Subcutaneous adipose tissue (tissue), 4 donors: ENCODE measurements around the gene HYAL3. TPM values are rescaled to one million over a fixed set of nuclear protein-coding genes. Genes with fewer than 3 reads are reported as not detected.

ENCODE experiments used
- CTCF ChIP-seq: fragments of 450-650 bp; IDR thresholded peaks from one replicate; pipeline ENCODE4 v1.5.1; 2016; ENCODE audit warnings: low read depth, mild to moderate bottlenecking, control low read depth, antibody characterized with exemption, moderate library complexity
- total RNA-seq, 4 donors: library from RNA; depleted of rRNA; stranded (reverse); fragments of >200 nt; gene quantifications; one replicate each; pipeline ENCODE4 v1.1.0, GENCODE V29; 2016

The HYAL3 gene
- total RNA-seq, 4 donors from 2014 or later: 1.5 to 5.1 (median 3.4) TPM

GRCh38 chr3:50303013-50303815 lies 4.0 kb upstream of the HYAL3 start, which contains the start of gene HYAL1:
TSS of gene HYAL1 (minus strand) at chr3:50303574. CDS start at chr3:50302956, 618 bp downstream.
- TF ChIP-seq CTCF: no peak

- TF ChIP-seq CTCF: no peak
Observed at GRCh38 chr3:50302095-50303012, 3.1 kb upstream of the HYAL3 start.

- no peak for TF ChIP-seq CTCF
Observed at GRCh38 chr3:50300681-50301254, 1.6 kb upstream of the HYAL3 start.

DNA sequence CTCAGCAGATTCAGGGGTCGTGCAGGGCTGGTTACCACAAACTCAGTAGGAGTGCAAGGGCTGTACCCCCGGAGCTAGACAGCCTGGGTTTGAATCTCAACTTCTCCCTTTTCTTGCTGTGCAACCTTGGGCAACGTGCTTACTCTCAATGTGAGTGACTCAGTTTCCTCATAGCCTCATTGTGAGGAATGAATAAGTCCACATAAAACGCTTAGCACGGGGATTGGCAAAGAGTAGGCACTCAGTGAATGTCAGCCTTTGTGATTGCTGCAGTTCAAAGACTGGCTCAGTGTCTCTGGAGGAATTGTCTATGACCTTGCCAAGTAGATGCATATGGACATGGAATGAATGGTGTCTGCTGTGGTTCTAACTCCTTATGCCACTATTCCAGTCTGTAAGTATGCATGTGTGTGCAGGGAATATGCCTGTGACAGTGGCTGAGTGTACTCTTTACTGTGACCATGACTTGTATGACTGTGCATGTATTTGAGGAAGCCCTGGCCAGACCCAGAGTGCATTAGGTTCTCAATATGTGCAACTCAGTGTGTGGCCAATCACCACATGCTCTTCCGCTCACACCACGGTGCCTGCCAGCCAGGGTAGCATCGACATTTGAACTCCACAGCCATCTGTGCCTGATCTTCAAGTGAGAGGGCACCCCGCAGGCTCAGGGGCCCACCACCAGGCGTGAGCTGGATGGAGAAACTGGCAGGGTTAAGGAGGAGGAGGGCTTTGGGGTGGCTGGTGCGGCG lies 900 bp upstream of the HYAL3 start:
- no peak for TF ChIP-seq CTCF

- no peak for TF ChIP-seq CTCF
Observed at GRCh38 chr3:50299638-50299928, 378 bp upstream of the HYAL3 start.

GRCh38 chr3:50297896-50298725 lies 1.1 kb downstream of the HYAL3 start:
- no peak for TF ChIP-seq CTCF
